Measurements from ENCODE around the gene GDF15.
A peak's percentile ranks its signal among the peaks of the same experiment; 100 is the strongest.

The GDF15 gene

DNA sequence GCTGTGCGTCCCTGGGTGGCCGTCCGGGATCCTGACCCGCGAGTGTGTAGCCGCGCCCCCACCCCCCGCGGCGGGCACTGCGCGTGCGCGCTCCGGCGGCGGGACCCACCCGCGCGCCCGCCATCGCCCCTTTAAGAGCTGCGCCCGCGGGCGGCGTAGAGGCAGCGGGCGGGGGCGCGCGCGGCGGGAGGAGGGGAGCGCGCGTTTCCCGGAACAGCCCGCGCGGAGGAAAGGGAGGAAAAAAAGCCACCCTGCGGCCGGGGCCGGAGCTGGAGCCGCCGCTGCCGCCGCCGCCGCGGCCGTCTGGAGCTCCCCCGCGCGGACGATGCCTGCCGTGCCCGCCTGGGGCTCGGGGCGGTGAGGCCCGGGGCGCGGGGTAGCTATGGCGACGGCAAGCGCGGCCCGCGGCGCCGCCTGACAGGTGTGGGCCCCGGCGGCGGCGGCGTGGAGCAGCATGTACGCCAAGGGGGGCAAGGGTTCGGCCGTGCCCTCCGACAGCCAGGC, 33.3 kb downstream of the GDF15 start, which contains the start of gene SSBP4:
TSS of gene SSBP4 (plus strand) at position 204 of the 504 bp plus-strand sequence. CDS start at position 455, 251 bp downstream.
- peaks cover 81% of the 10 kb centered on the region for H3K4me1 ChIP-seq (ENCODE audit: insufficient read depth, low read length)
- TF ChIP-seq, protein P1, sequence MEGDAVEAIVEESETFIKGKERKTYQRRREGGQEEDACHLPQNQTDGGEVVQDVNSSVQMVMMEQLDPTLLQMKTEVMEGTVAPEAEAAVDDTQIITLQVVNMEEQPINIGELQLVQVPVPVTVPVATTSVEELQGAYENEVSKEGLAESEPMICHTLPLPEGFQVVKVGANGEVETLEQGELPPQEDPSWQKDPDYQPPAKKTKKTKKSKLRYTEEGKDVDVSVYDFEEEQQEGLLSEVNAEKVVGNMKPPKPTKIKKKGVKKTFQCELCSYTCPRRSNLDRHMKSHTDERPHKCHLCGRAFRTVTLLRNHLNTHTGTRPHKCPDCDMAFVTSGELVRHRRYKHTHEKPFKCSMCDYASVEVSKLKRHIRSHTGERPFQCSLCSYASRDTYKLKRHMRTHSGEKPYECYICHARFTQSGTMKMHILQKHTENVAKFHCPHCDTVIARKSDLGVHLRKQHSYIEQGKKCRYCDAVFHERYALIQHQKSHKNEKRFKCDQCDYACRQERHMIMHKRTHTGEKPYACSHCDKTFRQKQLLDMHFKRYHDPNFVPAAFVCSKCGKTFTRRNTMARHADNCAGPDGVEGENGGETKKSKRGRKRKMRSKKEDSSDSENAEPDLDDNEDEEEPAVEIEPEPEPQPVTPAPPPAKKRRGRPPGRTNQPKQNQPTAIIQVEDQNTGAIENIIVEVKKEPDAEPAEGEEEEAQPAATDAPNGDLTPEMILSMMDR (IDR thresholded peaks at IDR 0.05; ENCODE audit: borderline replicate concordance, extremely low read depth, low read length, poor library complexity, severe bottlenecking): peak; percentile 25
- TF ChIP-seq EZH2 (IDR thresholded peaks at IDR 0.05; ENCODE audit: borderline replicate concordance, low read depth, low read length, severe bottlenecking): no peak
- H3K4me3 ChIP-seq (ENCODE audit: low read depth in 1 of 2, low read length in 2 of 2): peak within 1 kb of the TSS; percentile 58 to 70; a peak in 3 of 4 replicates
- peak; percentile 73 for DNase-seq
- H3K9ac ChIP-seq (ENCODE audit: low read depth, low read length): peak within 1 kb of the TSS; percentile 76
- H3K4me2 ChIP-seq (ENCODE audit: insufficient read depth, low read length): peak within 1 kb of the TSS; percentile 88
- H3K27ac ChIP-seq (ENCODE audit: low read length): peak within 1 kb of the TSS; percentile 48
- H3K9me3 ChIP-seq (ENCODE audit: insufficient read depth, low read length, severe bottlenecking): no peaks in the 10 kb centered on the region
- H2AFZ ChIP-seq (ENCODE audit: low read depth, low read length): peak within 1 kb of the TSS; percentile 66
- H4K20me1 ChIP-seq (ENCODE audit: insufficient read depth, low read length): peaks cover 52% of the 10 kb centered on the region
- peak; percentile 27 for ATAC-seq (ENCODE audit: insufficient read depth, low read depth)
- peaks cover 27% of the 10 kb centered on the region for H3K27me3 ChIP-seq (ENCODE audit: insufficient read depth, low read length, poor library complexity)
- H3K36me3 ChIP-seq (ENCODE audit: insufficient read depth, low read length): peaks cover 7% of the 10 kb centered on the region; the same call in 1 of the 2 replicates
- peaks cover 52% of the 10 kb centered on the region for H3K79me2 ChIP-seq (ENCODE audit: insufficient read depth, low read length)

DNA sequence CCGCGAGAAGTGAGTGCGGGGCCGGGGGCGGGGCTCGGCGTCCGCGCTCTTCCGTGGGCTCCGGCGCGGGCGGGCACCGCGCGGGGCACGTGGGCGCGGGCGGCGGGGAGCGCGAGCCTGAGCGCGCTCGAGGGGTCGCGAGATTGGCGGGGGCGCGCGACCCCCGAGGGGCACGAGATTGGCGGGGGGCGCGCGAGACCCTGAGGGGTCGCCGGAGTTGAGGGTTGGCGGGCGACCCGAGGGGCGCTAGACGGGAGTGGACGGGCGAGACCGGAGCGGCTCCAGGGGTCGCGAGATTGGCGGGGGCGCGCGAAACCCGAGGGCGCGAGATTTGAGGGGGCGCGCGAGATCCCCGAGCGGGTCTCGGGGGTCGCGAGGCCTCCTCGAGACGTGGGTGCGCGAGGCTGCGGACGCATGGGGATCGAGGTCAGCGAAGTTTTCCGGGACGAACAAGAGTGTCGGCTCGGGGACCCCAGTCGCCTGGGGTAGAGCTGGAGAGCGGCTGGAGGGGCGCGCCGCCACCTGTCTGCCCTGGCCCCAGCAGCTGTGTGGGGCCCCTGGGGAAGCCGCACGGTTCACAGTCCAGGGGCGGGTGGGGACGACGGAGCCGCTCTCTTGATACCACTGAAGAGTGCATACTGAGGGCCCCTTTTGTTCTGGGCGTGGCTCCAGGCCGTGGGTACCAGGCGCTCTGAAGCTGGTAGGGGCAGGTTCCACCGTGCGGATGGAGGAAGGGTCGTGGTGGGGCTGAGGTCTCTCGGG, 33.9 kb downstream of the GDF15 start:
- Histone ChIP-seq H4K20me1 (ENCODE audit: insufficient read depth, low read length) (peaks cover 53% of the 10 kb centered on the region), H2AFZ (ENCODE audit: low read depth, low read length) (peak overlapping the region; percentile 66), H3K9ac (ENCODE audit: low read depth, low read length) (peak overlapping the region; percentile 76), H3K9me3 (ENCODE audit: insufficient read depth, low read length, severe bottlenecking) (no peaks in the 10 kb centered on the region), H3K27me3 (ENCODE audit: insufficient read depth, low read length, poor library complexity) (peaks cover 24% of the 10 kb centered on the region), H3K4me1 (ENCODE audit: insufficient read depth, low read length) (peaks cover 74% of the 10 kb centered on the region), H3K79me2 (ENCODE audit: insufficient read depth, low read length) (peaks cover 58% of the 10 kb centered on the region), H3K27ac (ENCODE audit: low read length) (peak overlapping the region; percentile 48), H3K4me3 (ENCODE audit: low read depth in 1 of 2, low read length in 2 of 2) (peak overlapping the region; percentile 58 to 70; a peak in 3 of 4 replicates), H3K4me2 (ENCODE audit: insufficient read depth, low read length) (peak overlapping the region; percentile 88), H3K36me3 (ENCODE audit: insufficient read depth, low read length) (peaks cover 7% of the 10 kb centered on the region; the same call in 1 of the 2 replicates)
- DNase-seq (peak; percentile 71), ATAC-seq (ENCODE audit: insufficient read depth, low read depth) (peak; percentile 54)
- TF ChIP-seq, protein P1 (IDR thresholded peaks at IDR 0.05; ENCODE audit: borderline replicate concordance, extremely low read depth, low read length, poor library complexity, severe bottlenecking): no peak
- no peak for TF ChIP-seq EZH2 (IDR thresholded peaks at IDR 0.05; ENCODE audit: borderline replicate concordance, low read depth, low read length, severe bottlenecking)

DNA sequence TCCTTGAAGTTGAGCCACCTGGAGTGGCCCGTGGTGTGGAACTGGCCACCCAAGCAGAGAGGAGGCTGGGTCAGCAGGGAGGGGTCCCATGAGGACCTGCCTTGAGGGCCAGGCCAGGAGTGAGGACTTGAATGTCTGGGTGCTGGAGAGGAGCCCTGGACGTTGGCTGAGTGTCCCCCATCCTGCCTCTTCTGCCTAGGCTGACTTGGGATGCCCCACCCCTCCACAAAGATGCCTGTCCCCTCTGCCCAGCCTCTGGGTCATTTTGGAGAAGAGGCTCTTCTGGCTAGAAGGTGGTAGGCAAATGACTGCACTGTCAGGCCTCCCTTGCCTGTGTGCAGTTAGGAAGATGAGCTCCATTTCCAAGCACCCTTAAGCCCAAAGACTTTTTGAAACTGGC, 35.0 kb downstream of the GDF15 start:
- no peak for ATAC-seq (ENCODE audit: insufficient read depth, low read depth)
- no peak overlapping the region for H3K27ac ChIP-seq (ENCODE audit: low read length)
- H3K4me2 ChIP-seq (ENCODE audit: insufficient read depth, low read length): peak overlapping the region; percentile 88
- peak overlapping the region in 1 of 2 experiments; percentile 70; a peak in 2 of 4 replicates for H3K4me3 ChIP-seq (ENCODE audit: low read depth in 1 of 2, low read length in 2 of 2)
- H3K36me3 ChIP-seq (ENCODE audit: insufficient read depth, low read length): peaks cover 7% of the 10 kb centered on the region; the same call in 1 of the 2 replicates
- H4K20me1 ChIP-seq (ENCODE audit: insufficient read depth, low read length): peaks cover 62% of the 10 kb centered on the region
- no peak overlapping the region for H2AFZ ChIP-seq (ENCODE audit: low read depth, low read length)
- no peak for DNase-seq
- peaks cover 68% of the 10 kb centered on the region for H3K79me2 ChIP-seq (ENCODE audit: insufficient read depth, low read length)
- no peak for TF ChIP-seq EZH2 (IDR thresholded peaks at IDR 0.05; ENCODE audit: borderline replicate concordance, low read depth, low read length, severe bottlenecking)
- TF ChIP-seq, protein P1 (IDR thresholded peaks at IDR 0.05; ENCODE audit: borderline replicate concordance, extremely low read depth, low read length, poor library complexity, severe bottlenecking): no peak
- H3K9ac ChIP-seq (ENCODE audit: low read depth, low read length): peak overlapping the region; percentile 76
- peaks cover 64% of the 10 kb centered on the region for H3K4me1 ChIP-seq (ENCODE audit: insufficient read depth, low read length)
- H3K9me3 ChIP-seq (ENCODE audit: insufficient read depth, low read length, severe bottlenecking): no peaks in the 10 kb centered on the region
- H3K27me3 ChIP-seq (ENCODE audit: insufficient read depth, low read length, poor library complexity): peaks cover 21% of the 10 kb centered on the region
